ENCODE results near the gene NHLRC1.

GRCh38 chr6:18126121-18126520, 3.6 kb upstream of the NHLRC1 start:
- TF ChIP-seq CTCF (conservative IDR thresholded peaks at IDR 0.05; ENCODE audit: low read depth in 2 of 2), result no peak
- TF ChIP-seq EZH2 (IDR thresholded peaks at IDR 0.05; ENCODE audit: low read depth, unreplicated experiment), result no peak

All from GM23338 (cell line).